HG03103 (cell line): ENCODE measurements around the gene ALOX5AP.
A peak's percentile ranks its signal among the peaks of the same experiment; 100 is the strongest.

Experiments
- ATAC-seq: cut with Tn5 transposase; IDR thresholded peaks from one replicate; pipeline ENCODE4 v1.9.1; 2021; ENCODE audit warnings: low read depth; ENCODE audit not compliant: unreplicated experiment

The ALOX5AP gene

DNA sequence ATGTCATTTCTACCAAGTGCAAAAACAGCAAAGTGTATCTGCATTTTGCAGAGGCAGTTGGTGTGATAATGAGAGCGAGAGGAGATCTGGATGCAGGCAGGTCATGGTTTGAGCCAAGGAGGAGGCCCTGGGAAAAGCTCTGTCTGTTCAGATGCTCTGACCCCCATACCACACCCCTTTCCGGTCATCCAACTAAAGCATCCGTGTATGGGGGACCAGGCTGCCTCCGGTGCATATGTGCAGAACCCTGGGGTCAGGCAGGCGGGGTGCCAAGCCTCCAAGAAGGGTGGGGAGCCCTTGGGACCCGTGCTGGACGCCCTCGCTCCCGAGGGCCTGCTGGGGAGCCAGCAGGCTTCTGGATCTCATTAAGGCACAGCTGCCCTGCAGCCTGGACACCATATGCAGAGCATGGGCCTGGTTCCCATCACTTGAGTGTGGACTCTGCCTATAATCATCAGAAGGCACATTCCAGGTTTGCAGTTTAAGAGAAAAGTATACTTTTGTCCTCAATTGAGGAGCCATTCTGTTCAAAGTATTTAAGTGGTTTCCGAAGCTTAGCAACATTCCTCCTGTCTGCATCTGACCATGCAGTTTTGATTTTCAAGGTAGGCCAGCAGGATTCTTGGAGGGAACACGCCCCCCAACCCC, 56.1 kb downstream of the ALOX5AP start:
- no peak for ATAC-seq

DNA sequence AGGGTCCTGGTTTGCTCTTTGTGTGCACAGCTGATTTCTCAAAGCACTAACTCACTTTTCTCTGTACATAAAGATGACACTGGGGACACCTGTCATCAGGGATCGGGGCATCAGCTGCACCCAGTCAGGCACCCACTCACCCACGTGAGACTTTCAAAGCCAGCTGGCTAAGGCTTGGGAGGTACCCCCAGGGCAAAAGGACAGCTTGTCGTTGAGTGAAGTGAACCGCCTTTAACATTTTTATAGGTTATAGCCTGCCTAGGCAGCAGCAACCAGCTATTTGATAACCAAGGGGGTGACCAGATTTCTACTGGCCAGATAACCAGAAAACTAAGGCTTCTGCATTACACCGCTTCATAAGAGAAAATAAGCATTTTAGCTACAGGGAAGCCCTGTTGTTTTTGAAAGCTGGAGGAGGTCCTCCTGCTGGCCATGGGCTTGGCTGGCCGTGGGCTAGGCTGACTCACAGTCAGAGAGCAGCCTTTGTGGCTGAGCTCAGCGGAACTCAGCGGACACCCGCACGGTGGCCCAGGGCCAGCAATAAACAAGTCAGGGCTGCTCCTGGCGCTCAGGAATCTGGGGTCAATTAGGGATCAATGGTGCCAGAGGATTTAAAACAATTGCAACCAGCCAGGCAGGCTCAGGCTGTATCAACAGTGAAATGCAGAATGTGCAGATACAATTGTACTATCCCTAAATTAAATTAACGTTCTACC, 57.1 kb downstream of the ALOX5AP start:
- ATAC-seq: no peak

DNA sequence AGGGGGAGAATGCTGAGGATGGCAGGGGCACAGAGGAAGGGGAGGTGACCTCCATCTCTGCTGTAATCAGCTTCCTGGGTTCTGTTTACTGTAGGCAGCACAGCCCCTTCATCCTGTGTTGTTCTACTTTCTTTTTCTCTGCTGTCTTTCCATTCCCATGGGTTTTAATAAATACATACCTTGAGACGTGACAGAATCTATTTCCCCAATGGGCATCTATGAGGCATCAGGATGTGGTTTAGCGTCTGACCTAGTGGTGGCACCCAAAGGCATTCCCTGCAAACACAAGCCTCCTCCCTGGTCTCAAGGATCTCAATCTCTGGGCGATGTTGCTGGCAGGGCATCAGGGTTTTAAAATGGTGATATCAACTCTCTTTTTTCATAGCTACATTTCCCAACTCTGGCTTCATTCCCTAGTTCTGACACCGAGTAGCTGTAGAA, 60.8 kb downstream of the ALOX5AP start:
- no peak for ATAC-seq

DNA sequence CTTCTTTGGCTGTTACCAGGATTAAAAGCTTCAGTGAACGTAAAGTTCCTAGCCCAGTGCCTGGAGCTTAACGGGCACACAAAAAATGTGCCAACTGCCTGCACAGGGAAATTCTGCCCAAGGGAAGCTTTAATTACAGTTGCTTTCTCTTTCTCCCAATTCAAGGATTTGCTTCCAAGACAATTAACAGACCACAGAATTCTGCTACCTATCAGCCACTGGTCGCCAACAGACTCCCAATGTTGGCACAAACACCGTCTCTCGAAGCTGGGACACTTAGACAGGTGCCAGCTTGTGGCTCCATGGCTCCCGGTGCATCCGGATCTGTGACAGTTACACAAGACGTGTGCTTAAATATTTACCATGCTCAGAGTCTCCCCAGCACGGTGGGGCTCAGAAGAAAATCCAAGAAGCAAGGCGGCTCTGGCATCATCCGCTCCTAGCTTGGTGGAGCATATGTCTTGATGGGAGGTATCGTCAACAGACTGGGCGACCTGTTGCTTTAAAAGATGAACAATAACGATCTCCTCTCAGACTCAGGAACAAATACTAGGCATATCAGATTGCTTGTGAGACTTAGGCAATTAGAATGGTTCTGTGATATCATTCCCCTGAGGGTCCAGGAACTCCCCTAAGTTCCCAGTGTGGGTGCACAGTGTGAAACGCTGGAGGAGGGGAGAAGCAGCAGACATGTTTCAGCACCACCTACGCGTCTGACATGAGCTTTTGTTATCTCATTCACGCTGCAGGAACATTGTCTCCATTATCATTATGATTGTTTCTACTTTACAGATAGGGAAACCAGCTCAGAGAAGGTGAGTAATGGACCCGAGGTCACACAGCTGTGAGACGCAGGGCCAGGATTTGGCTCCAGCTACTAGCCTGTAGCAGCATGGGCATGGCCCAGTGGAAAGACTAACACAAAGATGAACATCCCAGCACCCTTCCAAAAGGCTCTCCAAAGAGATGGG, 61.6 kb downstream of the ALOX5AP start:
- ATAC-seq: no peak

DNA sequence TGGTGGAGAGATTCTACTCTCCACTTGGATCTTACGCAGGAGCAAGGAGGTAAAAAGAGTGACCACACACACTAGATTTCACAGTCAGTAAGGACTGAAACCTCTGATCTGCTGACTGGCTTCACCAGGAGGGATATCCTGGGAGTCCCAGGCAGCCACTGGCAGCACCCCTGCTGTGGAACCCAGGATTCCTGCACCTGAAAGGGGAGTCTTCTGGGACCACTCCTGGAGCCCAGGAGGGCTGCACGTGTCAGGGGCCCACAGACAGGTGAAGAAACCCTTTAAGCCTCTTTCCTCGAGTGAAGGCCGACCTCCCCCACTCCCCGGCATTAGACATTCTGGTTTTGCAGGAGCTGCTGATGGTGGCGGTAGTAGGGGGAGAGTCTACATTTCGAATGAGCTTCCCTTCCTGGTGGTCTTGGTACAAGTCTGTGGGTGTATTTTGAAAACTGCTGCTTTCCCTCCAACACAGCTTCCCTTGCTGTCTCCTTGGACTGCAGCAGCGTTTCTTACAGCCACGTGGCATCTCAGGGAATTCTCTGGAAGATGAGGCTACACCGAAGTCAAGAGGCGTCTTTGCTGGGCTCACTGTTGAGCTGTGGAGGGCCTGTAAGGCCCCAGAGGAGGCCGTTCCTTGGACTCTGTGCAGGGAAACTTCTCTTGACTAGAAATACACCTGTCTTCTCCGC, 62.6 kb downstream of the ALOX5AP start:
- ATAC-seq: no peak

DNA sequence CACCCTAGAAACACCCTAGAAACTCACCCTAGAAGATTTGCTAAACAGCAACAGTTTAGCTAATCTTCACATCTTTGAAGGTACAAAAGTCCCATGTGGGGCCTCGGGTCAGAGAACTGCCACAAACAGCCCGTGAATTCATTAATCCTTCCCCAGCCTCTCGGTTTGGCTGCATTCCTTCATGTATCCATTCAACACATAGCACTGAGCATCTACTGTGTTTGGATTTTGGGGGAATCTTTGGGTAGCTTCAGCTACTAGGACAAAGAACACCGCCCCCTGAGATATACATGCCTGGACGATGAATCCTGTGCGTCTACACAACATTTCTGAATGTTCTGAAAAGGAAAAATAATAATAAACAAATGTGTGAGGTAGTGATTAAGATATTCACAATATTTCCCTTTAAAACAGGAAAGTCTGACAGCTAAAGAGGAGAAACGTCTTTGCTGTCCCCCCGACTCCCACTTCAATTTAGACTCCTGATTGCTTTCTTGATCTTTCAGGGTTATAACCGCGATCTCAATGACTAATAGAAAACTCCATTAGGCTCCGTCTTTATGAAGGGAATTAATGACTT, 63.5 kb downstream of the ALOX5AP start:
- no peak for ATAC-seq

DNA sequence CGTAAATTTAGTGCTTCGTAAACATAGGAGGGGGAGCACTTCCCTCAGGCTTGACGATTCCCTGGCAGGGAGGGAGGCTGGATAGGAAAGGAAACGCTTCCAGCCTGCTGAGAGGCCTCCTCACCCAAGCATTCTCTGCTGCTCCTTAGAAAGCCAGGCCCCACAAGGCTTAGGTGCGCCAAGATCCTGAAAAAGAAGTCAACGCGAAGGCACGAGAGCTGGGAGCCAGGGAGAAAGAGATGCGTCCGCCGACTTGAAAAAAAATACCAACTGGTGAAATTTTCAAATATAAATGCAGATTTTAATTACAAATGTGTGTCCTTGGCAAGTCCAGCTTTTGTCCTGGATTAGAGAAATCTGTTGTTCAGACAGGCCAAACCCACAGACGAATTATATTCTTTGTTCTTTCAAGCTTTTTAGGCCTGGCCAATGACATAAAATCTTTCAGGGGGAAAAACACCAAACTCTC, 64.0 kb downstream of the ALOX5AP start:
- no peak for ATAC-seq

DNA sequence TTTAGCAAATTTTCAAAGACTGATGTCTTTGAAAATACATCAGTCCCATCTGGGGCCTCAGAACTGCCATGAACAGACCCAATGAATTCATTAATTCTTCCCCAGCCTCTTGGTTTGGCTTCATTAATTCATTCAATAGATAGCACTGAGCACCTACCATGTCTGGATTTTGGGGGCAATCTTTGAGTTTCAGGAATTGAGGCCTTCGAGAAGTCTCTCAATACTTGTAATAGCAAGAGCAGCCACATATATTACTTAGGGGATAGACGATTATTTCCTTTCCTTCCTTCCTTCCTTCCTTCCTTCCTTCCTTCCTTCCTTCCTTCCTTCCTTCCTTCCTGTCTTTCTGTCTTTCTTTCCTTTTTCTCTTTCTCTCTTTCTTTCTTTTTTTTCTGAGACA, 64.8 kb downstream of the ALOX5AP start:
- ATAC-seq: no peak

DNA sequence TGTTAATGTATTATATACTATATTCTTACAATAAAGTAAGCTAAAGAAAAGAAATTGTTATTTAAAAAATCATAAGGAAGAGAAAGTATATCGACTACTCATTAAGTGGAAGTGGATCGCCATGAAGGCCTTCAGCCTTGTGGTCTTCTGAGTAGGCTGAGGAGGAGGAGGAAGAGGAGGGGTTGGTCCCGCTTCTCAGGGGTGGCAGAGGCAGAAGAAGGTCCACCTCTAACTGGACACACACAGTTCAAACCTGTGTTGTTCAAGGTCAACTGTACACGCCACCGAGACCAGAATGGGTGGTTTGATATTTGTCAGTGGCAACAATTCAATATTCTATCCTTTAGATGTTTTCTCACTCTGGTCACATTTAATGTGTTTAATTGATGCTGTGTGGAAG, 67.2 kb downstream of the ALOX5AP start:
- no peak for ATAC-seq

DNA sequence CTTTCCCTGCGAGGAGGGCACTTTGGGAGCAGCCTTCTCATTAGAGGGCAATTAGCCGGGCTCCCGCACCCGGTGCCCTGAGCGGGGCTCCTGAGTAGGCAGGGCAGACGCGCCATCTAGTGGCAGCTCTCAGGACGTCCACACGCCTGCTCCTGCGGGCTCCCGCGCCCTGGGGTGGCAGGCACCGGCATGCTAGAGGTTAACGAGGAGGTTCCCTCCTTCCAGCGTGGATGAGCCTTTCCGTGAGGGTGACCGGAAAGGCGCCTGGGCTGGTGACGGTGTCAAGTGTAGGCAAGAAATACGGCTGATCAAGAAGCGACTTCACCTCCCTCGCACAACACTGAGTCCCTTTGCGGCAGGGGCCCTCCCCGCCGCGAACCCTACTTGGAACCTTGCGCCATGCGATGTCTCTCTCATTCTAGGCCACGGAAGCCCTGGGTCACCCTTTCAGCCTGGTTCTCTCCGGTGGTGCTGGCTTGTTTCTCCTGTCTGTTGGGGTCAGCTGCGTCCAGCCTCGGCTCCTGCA, 67.7 kb downstream of the ALOX5AP start:
- ATAC-seq: peak; percentile 87

DNA sequence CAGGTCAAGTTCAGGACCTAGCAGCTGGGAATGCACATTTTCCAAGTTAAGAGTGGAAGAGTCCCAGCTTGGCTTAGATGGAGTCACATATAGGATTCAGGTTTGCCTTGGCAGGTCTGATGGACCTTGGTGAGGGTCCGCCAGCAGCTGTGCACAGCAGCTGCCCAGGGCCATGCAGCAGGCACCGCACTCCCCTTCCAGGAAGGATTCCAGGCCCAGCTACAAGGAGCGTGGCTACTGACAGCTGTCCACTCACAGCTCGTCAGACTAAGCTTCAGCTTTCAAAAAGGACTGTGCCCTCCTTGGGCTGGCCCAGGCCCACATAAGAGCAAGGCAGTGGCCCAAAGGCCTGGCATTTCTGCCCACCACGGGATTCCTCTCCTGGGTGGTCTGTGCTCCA, 68.4 kb downstream of the ALOX5AP start:
- no peak for ATAC-seq

DNA sequence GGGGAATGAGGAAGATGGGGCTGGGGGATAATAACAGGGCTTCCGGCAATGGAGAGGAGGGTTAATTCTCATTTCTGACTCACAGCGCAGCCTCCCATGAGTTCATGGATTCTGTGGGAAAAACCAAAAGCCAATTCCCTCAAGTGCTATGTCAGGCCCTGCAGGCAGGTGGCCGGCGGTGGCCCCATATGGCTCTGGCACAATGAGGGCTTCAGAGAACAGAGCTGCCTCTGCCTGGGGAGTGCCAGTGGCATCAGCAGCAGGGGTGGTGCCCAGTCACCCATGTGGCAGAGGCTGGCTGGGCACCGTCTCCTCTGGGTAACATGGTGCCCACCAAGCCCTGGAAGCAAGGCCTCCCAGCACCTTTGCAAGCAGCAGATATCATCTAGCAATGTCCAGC, 69.1 kb downstream of the ALOX5AP start:
- no peak for ATAC-seq

DNA sequence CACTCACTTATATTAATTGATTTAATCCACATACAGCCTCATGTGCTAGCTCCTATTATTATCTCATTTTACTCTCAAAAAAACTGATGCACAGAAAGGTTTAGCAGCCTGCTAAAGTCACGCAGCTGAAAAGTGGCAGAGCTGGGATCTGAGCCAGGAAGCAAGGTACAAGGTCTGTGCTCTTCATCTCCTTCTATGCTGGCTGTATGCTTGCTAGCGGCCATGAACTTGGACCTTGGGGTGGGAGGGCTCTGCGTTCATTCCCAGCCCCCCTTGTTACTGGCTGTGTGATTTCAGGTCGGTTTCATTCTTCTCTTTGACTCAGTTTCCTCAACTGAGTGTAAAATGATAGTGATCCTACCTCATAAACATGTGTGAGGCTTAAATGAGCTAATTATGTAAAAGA, 69.8 kb downstream of the ALOX5AP start:
- ATAC-seq: no peak

DNA sequence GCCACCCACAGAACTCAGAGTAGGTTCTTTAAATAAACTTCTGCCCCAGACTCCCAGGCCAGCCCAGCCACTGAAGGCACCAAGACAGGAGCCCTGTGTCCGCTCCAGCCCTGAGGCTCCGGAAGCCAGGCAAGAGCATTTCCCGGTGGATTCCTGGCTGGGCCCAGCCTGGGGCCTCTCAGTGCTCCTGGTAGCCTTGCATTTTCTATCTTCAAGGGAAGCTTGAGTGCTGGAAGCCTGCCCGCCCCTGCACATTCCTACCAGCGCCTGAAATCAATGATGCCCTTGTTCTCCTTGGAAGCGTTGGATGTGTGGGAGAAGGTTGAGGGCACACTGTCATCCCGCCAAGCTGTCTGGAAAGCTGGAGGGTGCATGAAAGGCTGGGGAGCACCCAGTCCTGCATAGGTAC, 70.3 kb downstream of the ALOX5AP start:
- no peak for ATAC-seq

DNA sequence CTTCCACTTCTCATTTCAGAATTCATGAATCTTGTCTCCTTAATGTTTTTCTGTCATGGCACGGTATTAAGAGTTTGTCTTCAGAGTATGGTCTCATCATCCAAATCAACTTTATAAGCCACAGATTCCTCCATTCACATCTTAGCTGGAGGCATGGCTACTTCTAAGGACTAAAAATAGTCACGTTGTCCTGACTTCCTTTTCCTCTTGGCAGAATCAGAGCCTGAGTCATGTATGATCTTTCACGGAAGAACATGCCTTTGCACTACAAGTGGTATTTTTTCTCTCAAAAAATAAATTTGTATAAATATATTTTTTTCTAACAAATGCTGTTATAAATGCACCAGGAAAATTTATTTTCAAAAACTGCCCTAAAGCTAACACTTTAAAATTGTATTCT, 71.4 kb downstream of the ALOX5AP start:
- ATAC-seq: no peak

DNA sequence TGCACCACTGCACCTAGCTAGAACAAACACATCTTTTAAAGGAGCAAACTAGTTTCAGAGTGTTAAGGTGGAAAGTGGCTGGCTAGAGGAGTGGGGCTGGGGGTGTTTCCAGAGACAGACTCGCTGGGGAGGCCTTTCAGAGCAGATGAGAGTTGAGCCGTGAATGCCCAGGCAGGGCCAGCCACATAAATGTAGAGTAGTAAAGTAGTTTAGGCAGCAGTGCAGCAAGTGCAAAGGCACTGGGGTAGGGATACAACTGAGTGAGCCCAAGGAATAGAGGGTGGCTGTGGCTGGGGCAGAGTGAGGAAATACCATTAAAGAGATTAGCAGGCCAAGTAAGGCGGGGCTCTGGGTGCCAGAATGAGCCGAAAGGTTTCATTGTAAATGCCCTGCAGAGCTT, 72.0 kb downstream of the ALOX5AP start:
- ATAC-seq: no peak

DNA sequence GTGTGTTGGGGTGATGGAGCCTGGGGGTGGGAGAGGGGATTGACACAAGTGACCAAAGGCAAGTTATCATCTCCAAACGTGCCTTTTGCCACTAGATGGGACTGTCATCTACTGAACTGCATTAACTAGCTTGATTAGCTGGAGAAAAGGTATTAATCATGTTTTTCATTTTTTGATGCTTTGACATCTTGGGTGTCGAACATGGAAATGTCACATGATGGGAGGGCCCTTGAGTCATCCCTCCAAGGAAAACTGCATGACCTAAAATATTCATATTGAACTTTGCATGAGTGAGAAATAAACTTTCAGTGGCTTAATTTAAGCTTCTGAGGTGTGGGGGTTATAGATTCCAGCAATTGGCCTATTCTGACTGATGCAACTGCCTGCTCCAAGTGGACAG, 73.3 kb downstream of the ALOX5AP start:
- ATAC-seq: no peak

DNA sequence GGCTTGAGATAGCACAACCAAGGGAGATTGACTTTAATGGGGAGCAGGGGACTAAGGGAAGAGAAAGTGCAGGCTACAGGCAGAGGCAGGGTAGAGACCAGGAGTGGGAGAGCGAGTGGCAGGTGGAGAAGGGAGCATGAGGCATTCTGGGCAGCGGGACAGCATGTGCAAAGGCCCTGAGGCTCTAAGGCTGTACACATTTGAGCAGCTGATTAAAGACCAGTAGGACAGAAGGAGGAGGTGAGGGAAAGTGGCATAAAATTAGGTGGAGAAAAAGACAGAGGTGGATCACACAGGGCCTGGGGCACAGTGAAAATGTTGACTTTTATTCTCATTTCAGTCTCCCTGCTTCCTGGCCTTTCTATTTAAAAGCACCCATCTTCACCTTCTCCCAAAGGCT, 74.4 kb downstream of the ALOX5AP start:
- no peak for ATAC-seq

DNA sequence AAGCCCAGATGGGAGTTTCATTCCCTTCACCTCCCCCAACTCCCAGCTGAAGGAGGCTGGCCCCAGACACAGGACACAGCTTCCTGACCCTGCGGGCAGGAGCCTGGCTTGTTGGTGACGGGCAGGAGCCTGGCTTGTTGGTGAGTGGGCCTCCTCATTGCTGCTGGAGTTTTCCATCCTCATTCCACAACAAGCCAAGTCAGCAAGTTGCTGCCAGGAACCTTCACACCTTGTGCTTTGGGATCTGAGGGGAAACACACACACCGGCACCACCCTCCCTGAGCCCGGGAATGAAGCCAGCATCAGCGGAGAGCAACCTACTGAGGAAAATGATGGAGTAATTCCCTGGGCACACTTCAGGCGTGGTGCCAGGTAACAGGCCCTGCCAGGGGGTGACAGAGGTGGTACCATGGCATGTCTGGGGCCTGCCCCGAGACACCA, 74.9 kb downstream of the ALOX5AP start:
- no peak for ATAC-seq

DNA sequence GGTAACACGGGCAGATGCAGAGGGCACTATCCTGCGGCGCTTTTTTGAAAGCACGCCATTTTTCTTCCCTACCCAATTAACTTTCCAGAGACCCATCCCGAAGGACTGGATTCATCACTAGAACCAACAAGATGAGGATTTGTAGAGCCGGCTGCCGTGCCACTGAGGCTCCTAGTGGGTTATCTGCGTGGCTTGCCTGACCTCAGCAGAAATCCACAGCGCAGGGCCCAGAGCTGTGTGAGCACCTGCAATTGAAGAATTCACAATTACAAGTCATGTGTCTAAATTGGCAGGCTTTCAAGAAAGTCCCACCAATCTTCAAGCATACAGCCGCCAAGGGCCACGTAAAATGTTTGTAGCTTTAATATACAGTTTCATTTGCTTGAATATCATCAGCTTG, 75.5 kb downstream of the ALOX5AP start:
- ATAC-seq: no peak
